ENCODE data around the gene DIP2A.

Gene DIP2A

GRCh38 chr21:46421756-46422555 is 36.7 kb upstream of the DIP2A start:
- Histone ChIP-seq H3K9me3 (ENCODE audit: control insufficient read depth, insufficient read depth, low read length) (no peaks in the 10 kb centered on the region), H3K4me1 (ENCODE audit: insufficient read depth, low read length) (peaks cover 4% of the 10 kb centered on the region; the same call in 1 of the 2 replicates), H3K9ac (ENCODE audit: low read depth, low read length) (no peak overlapping the region), H3K36me3 (ENCODE audit: insufficient read depth, low read length) (no peaks in the 10 kb centered on the region)

- H3K9me3 ChIP-seq (ENCODE audit: control insufficient read depth, insufficient read depth, low read length) = no peaks in the 10 kb centered on the region
- H3K9ac ChIP-seq (ENCODE audit: low read depth, low read length) = no peak overlapping the region
- no peaks in the 10 kb centered on the region for H3K36me3 ChIP-seq (ENCODE audit: insufficient read depth, low read length)
- peaks cover 4% of the 10 kb centered on the region; the same call in 1 of the 2 replicates for H3K4me1 ChIP-seq (ENCODE audit: insufficient read depth, low read length)
These were observed 36.0 kb upstream of the DIP2A start for GRCh38 chr21:46422636-46423241.

- Histone ChIP-seq H3K9me3 (ENCODE audit: control insufficient read depth, insufficient read depth, low read length) (no peaks in the 10 kb centered on the region), H3K9ac (ENCODE audit: low read depth, low read length) (no peak overlapping the region), H3K4me1 (ENCODE audit: insufficient read depth, low read length) (peaks cover 4% of the 10 kb centered on the region; the same call in 1 of the 2 replicates), H3K36me3 (ENCODE audit: insufficient read depth, low read length) (no peaks in the 10 kb centered on the region)
These were observed 35.1 kb upstream of the DIP2A start for GRCh38 chr21:46423546-46424038.

DNA sequence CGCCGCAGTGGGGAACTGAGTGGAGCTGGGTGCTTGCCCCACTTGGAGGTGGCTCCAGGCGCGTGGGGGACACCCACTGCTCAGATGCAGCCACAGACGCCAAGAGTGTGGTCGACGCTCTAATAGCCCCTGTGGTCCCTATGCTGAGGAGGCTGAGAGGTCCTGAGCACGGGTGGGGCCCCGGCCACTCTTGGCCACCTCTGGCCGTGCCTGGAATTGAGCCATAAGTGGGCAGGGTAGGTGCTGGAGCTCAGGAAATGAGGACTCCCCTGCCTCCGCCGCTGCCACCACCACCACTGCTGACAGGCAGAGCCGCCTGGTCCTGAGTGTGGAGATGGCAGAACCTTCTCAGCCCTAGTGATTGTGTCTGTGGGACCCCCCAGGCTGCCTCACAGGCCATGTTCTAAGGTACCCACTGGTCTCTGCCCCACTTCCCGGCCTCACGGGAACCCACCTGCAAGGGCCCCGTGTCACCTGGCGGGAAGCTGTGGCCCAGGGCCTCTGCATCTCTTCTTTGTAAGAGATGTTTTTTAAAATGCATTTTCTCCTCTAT is 34.6 kb upstream of the DIP2A start:
- Histone ChIP-seq H3K9me3 (ENCODE audit: control insufficient read depth, insufficient read depth, low read length) (no peaks in the 10 kb centered on the region), H3K4me1 (ENCODE audit: insufficient read depth, low read length) (peaks cover 4% of the 10 kb centered on the region; the same call in 1 of the 2 replicates), H3K36me3 (ENCODE audit: insufficient read depth, low read length) (no peaks in the 10 kb centered on the region), H3K9ac (ENCODE audit: low read depth, low read length) (no peak overlapping the region)

DNA sequence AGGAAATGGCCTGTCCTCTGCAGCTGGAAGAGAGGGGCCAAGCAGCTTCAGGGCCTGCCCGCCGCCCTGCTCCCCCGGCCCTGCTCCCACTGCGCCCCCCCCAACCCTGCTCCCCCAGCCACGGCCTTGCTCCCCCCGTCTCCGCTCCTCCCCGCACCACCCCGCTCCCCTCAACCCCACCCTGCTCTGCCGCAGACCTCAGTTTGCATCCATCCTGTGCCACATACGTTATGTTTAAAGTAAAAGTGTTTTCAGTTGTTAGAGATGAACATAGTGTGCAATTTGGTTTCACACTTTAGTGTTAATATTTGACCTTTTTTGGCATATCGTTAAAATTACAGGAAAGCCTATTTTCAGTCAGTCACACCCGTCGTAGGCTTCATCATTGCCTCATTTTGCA is 34.1 kb upstream of the DIP2A start:
- Histone ChIP-seq H3K9me3 (ENCODE audit: control insufficient read depth, insufficient read depth, low read length) (no peaks in the 10 kb centered on the region), H3K4me1 (ENCODE audit: insufficient read depth, low read length) (peaks cover 4% of the 10 kb centered on the region; the same call in 1 of the 2 replicates), H3K36me3 (ENCODE audit: insufficient read depth, low read length) (no peaks in the 10 kb centered on the region), H3K9ac (ENCODE audit: low read depth, low read length) (no peak overlapping the region)

DNA sequence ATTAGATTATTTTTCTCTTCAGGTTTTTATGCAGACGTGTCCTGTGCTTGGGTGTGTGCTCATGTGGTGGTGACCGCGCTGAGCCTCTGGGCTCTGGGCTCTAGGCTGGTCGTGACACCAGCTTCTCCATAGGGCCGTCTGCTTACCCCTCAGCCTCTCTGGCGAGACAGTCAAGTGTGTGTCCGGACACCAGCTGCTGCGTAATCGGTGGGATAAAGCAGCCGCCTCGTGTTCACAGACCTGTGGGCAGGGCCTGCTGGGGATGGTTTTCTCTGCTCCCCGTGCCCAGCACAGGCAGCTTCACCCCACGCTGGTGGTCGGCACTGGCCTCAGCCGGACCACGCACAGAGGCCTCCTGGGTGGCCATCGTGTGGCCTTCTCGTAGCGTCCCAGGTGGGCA is 33.6 kb upstream of the DIP2A start:
- H3K9me3 ChIP-seq (ENCODE audit: control insufficient read depth, insufficient read depth, low read length) = no peaks in the 10 kb centered on the region
- H3K4me1 ChIP-seq (ENCODE audit: insufficient read depth, low read length) = peaks cover 4% of the 10 kb centered on the region; the same call in 1 of the 2 replicates
- no peak overlapping the region for H3K9ac ChIP-seq (ENCODE audit: low read depth, low read length)
- H3K36me3 ChIP-seq (ENCODE audit: insufficient read depth, low read length) = no peaks in the 10 kb centered on the region

DNA sequence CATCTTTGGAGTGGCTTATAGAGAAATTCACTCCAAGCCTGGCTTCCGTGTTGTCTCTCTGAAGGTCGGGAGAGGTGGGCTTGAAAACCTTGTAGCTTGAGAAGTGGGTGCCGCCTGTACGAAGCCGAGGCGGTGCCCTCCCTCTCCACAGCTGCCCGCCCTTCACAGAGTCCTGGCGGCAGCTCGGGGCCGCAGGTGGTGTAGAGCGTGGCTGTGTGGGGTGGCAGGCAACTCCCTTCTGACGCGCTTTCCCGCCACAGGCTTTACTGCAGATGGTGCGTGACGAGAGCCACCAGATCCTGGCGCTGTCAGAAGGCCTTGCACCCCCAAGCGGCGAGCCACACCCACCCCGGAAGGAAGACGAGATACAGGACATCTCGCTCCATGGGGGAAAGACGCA is 33.1 kb upstream of the DIP2A start:
- no peaks in the 10 kb centered on the region for H3K36me3 ChIP-seq (ENCODE audit: insufficient read depth, low read length)
- H3K4me1 ChIP-seq (ENCODE audit: insufficient read depth, low read length) = peaks cover 4% of the 10 kb centered on the region; the same call in 1 of the 2 replicates
- no peak overlapping the region for H3K9ac ChIP-seq (ENCODE audit: low read depth, low read length)
- no peaks in the 10 kb centered on the region for H3K9me3 ChIP-seq (ENCODE audit: control insufficient read depth, insufficient read depth, low read length)

GRCh38 chr21:46426313-46427046 is 32.2 kb upstream of the DIP2A start:
- no peak overlapping the region for H3K9ac ChIP-seq (ENCODE audit: low read depth, low read length)
- H3K9me3 ChIP-seq (ENCODE audit: control insufficient read depth, insufficient read depth, low read length) = no peaks in the 10 kb centered on the region
- no peaks in the 10 kb centered on the region for H3K36me3 ChIP-seq (ENCODE audit: insufficient read depth, low read length)
- peaks cover 4% of the 10 kb centered on the region; the same call in 1 of the 2 replicates for H3K4me1 ChIP-seq (ENCODE audit: insufficient read depth, low read length)

DNA sequence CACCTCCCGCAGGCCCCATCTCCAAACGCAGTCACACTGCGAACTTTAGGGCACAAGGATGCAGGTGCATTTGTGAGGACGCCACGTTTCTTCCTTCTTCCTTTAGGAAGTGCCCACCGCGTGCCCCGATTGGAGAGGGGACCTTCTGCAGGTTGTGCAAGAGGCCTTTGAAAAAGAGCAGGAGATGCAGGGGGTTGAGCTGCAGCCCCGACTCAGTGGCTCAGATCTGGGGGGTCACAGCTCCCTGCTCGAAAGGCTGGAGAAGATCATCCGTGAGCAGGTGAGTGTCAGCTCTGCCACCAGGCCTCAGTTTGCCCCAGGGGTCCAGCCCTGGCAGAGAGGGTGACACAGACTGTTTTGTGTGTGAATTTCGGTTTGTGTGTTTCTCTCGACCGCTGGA is 31.2 kb upstream of the DIP2A start:
- H3K9me3 ChIP-seq (ENCODE audit: control insufficient read depth, insufficient read depth, low read length) = no peaks in the 10 kb centered on the region
- H3K36me3 ChIP-seq (ENCODE audit: insufficient read depth, low read length) = no peaks in the 10 kb centered on the region
- H3K4me1 ChIP-seq (ENCODE audit: insufficient read depth, low read length) = peaks cover 4% of the 10 kb centered on the region; the same call in 1 of the 2 replicates
- no peak overlapping the region for H3K9ac ChIP-seq (ENCODE audit: low read depth, low read length)

DNA sequence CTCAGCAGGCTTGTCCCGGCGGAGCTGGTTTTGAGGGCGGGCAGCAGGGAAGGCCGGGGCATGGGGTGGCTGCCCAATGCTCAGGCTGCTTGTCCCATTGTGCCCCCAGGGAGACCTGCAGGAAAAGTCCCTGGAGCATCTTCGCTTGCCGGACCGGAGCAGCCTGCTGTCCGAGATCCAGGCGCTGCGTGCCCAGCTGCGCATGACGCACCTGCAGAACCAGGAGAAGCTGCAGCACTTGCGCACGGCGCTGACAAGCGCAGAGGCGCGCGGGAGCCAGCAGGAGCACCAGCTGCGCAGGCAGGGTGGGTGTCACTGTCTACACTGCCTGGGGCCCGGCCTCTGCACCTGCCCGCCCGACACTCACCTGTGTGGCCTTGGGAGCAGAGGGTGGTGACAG is 30.4 kb upstream of the DIP2A start:
- Histone ChIP-seq H3K9me3 (ENCODE audit: control insufficient read depth, insufficient read depth, low read length) (no peaks in the 10 kb centered on the region), H3K4me1 (ENCODE audit: insufficient read depth, low read length) (peaks cover 2% of the 10 kb centered on the region; the same call in 1 of the 2 replicates), H3K36me3 (ENCODE audit: insufficient read depth, low read length) (no peaks in the 10 kb centered on the region), H3K9ac (ENCODE audit: low read depth, low read length) (no peak overlapping the region)

GRCh38 chr21:46428987-46429710 is 29.5 kb upstream of the DIP2A start:
- Histone ChIP-seq H3K36me3 (ENCODE audit: insufficient read depth, low read length) (no peaks in the 10 kb centered on the region), H3K9me3 (ENCODE audit: control insufficient read depth, insufficient read depth, low read length) (no peaks in the 10 kb centered on the region), H3K4me1 (ENCODE audit: insufficient read depth, low read length) (no peaks in the 10 kb centered on the region), H3K9ac (ENCODE audit: low read depth, low read length) (no peak overlapping the region)

DNA sequence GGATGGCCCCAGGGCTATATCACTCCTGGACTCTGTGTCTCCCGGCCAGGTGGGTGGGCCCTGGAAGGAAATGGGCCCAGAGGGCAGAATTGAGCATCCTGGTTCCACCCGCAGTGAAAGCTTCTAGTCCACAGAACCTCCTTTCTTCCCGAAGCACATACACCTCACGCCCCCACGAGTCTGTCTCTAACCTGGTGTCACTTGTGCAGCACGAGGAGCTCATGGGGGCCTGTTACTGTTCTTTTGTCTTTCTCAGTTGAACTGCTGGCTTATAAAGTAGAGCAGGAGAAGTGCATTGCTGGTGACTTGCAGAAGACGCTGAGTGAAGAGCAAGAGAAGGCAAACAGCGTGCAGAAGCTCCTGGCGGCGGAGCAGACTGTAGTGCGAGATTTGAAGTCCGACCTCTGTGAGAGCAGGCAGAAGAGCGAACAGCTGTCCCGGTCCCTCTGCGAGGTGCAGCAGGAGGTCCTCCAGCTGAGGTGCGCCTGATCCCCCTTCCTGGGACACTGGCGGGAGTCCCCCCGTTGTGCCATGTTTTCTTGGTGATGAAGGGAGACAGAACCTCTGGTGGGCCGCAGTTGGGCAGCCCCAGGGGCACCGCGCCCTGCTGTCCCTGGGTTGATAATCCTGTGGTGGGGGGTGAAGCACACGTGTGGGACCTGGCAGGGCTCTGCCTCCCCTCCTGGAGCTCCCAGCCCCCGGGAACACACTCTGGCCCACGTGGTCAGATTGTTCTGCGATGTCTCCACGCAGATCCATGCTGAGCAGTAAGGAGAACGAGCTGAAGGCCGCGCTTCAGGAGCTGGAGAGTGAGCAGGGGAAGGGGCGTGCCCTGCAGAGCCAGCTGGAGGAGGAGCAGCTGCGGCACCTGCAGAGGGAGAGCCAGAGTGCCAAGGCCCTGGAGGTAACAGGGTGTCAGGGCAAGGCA is 28.7 kb upstream of the DIP2A start:
- Histone ChIP-seq H3K9me3 (ENCODE audit: control insufficient read depth, insufficient read depth, low read length) (no peaks in the 10 kb centered on the region), H3K9ac (ENCODE audit: low read depth, low read length) (no peak overlapping the region), H3K4me1 (ENCODE audit: insufficient read depth, low read length) (no peaks in the 10 kb centered on the region), H3K36me3 (ENCODE audit: insufficient read depth, low read length) (no peaks in the 10 kb centered on the region)

- Histone ChIP-seq H3K36me3 (ENCODE audit: insufficient read depth, low read length) (0 out of 2 replicates have a peak, but pooled peaks cover 3% of the 10 kb centered on the region), H3K9me3 (ENCODE audit: control insufficient read depth, insufficient read depth, low read length) (no peaks in the 10 kb centered on the region), H3K9ac (ENCODE audit: low read depth, low read length) (no peak overlapping the region), H3K4me1 (ENCODE audit: insufficient read depth, low read length) (no peaks in the 10 kb centered on the region; the same call in 1 of the 2 replicates)
These were observed 27.2 kb upstream of the DIP2A start for GRCh38 chr21:46431448-46431847.
